GM04504 (cell line): ENCODE results near the gene RPS6KA5.
A peak's percentile ranks its signal among the peaks of the same experiment; 100 is the strongest.
"Not testable (repeated sequence)": the region's sequence is repeated elsewhere in the genome, so short reads cannot be mapped to it uniquely, and the experiment has no call there.

ENCODE experiments used
- DNase-seq: peaks from one replicate; pipeline ENCODE4 v3.0.0-alpha.2; 2012; ENCODE audit warnings: low read depth

RPS6KA5 gene

GRCh38 chr14:90870950-90871604 is 189.4 kb downstream of the RPS6KA5 start:
- no peak for DNase-seq

GRCh38 chr14:90867501-90867900 is 192.9 kb downstream of the RPS6KA5 start:
- no peak for DNase-seq

GRCh38 chr14:90866833-90867232 is 193.6 kb downstream of the RPS6KA5 start:
- DNase-seq, result no peak

- no peak for DNase-seq
Observed at GRCh38 chr14:90864741-90865140, 195.7 kb downstream of the RPS6KA5 start.

- no peak for DNase-seq
Observed at GRCh38 chr14:90858511-90858910, 201.9 kb downstream of the RPS6KA5 start.

- DNase-seq, result no peak
Observed at GRCh38 chr14:90857866-90858265, 202.6 kb downstream of the RPS6KA5 start.

- DNase-seq, result not testable (repeated sequence)
Observed at GRCh38 chr14:90856115-90856514, 204.3 kb downstream of the RPS6KA5 start.

GRCh38 chr14:90853116-90853515 is 207.3 kb downstream of the RPS6KA5 start:
- DNase-seq, result no peak

- no peak for DNase-seq
Observed at GRCh38 chr14:90851327-90852036, 209.0 kb downstream of the RPS6KA5 start.

GRCh38 chr14:90850487-90850886 is 210.0 kb downstream of the RPS6KA5 start:
- DNase-seq, result no peak

- no peak for DNase-seq
Observed at GRCh38 chr14:90849787-90850444, 210.5 kb downstream of the RPS6KA5 start.

GRCh38 chr14:90848944-90849731 is 211.3 kb downstream of the RPS6KA5 start:
- DNase-seq, result no peak

- DNase-seq, result peak; percentile 33
Observed at GRCh38 chr14:90846511-90846910, 213.9 kb downstream of the RPS6KA5 start.

GRCh38 chr14:90844321-90844720 is 216.1 kb downstream of the RPS6KA5 start:
- DNase-seq, result no peak

GRCh38 chr14:90842726-90843125 is 217.7 kb downstream of the RPS6KA5 start:
- DNase-seq, result no peak

- DNase-seq, result not testable (repeated sequence)
Observed at GRCh38 chr14:90840667-90841066, 219.8 kb downstream of the RPS6KA5 start.

- no peak for DNase-seq
Observed at GRCh38 chr14:90839889-90840266, 220.6 kb downstream of the RPS6KA5 start.

- DNase-seq, result no peak
Observed at GRCh38 chr14:90839024-90839888, 221.2 kb downstream of the RPS6KA5 start.

GRCh38 chr14:90838531-90838930 is 221.9 kb downstream of the RPS6KA5 start:
- not testable (repeated sequence) for DNase-seq

GRCh38 chr14:90837355-90837754 is 223.1 kb downstream of the RPS6KA5 start:
- DNase-seq, result no peak

GRCh38 chr14:90836692-90837063 is 223.8 kb downstream of the RPS6KA5 start:
- DNase-seq, result no peak
